Adrenal gland (tissue), 5 donors: ENCODE data around the gene KIF22.

ENCODE experiments used
- POLR2A ChIP-seq, 2 donors: fragments of 450-650 bp; IDR thresholded peaks; one replicate each; pipeline ENCODE4 v1.6.1; 2017; ENCODE audit warnings: antibody characterized with exemption in 2 of 2, mild to moderate bottlenecking in 2 of 2, moderate library complexity in 1 of 2
- TF ChIP-seq, protein P1 (sequence below), 6 experiments: fragments of 450-650 bp in 4 of 6; fragments of 200-600 bp in 2 of 6; sonication (generic) in 1 of 6; IDR thresholded peaks; 1 replicate in 5 of 6; 2 replicates in 1 of 6; pipeline versions ENCODE4 v1.5.1 to v1.8.0; 2016 to 2021; ENCODE audit warnings: antibody characterized with exemption in 6 of 6, mild to moderate bottlenecking in 2 of 6, moderate library complexity in 1 of 6
- donor health status: DM: no; HTN: no; CAD: no.

DNA sequence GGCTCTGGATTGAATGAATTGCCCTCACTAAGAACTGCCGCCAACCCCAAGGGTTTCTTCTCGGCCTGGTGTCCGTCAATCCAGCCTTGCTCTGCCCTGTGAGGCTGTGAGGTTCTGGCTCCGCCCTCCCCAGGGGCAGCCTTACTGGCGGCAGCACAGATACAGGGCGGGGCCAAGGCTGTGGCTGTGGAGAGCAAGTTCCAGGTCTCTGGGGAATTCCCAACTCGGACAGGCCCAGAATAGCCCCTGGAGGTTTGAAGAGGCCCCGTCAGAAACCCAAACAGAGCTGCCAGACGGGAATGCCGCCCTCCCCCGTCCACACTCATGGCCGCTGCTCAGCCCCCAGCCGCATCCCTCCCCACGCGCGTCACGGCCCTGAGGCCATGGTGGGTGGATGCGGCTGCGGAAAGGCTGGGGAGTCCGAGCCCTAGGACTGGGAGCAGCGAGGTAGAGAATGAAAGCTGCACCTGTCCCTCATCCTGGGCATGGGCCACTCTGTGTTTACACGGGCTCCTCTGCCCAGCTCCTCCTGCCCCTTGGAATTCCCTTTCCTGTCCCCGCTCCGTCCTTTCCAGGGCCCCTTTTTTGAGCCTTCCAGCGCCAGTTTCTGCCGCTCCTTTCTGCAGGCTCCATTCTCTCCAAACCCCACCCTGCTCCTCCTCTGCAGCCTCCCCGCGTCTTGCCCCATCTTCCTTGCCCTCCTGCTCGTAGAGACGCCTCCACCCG lies 20.8 kb downstream of the KIF22 start:
- TF ChIP-seq, protein P1, sequence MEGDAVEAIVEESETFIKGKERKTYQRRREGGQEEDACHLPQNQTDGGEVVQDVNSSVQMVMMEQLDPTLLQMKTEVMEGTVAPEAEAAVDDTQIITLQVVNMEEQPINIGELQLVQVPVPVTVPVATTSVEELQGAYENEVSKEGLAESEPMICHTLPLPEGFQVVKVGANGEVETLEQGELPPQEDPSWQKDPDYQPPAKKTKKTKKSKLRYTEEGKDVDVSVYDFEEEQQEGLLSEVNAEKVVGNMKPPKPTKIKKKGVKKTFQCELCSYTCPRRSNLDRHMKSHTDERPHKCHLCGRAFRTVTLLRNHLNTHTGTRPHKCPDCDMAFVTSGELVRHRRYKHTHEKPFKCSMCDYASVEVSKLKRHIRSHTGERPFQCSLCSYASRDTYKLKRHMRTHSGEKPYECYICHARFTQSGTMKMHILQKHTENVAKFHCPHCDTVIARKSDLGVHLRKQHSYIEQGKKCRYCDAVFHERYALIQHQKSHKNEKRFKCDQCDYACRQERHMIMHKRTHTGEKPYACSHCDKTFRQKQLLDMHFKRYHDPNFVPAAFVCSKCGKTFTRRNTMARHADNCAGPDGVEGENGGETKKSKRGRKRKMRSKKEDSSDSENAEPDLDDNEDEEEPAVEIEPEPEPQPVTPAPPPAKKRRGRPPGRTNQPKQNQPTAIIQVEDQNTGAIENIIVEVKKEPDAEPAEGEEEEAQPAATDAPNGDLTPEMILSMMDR (IDR thresholded peaks at IDR 0.05) = no peak
- TF ChIP-seq POLR2A (IDR thresholded peaks at IDR 0.05) = peak; percentile 34 to 75
